Erythroblast (primary cell): ENCODE data around the gene HOXC13.

Experiments
- GATA1 ChIP-seq: IDR thresholded peaks from 2 replicates; pipeline ENCODE4 v1.6.1; 2011; ENCODE audit warnings: low read depth, mild to moderate bottlenecking, control low read depth, low read length, moderate library complexity
- POLR2A ChIP-seq: IDR thresholded peaks from 2 replicates; pipeline ENCODE4 v1.6.1; 2011; ENCODE audit warnings: mild to moderate bottlenecking, low read length

GRCh38 chr12:53929527-53929926, 9.1 kb upstream of the HOXC13 start:
- TF ChIP-seq POLR2A (no peak), GATA1 (no peak)
